ENCODE results near the gene CLEC16A. TPM values are rescaled to one million over a fixed set of nuclear protein-coding genes. Genes with fewer than 3 reads are reported as not detected.
"Not testable (repeated sequence)": the region's sequence is repeated elsewhere in the genome, so short reads cannot be mapped to it uniquely, and the experiment has no call there.

The CLEC16A gene
- total and polyA plus RNA-seq, 5 donors from 2014 or later, result 11.8 to 38.9 (median 12.3) TPM

- Histone ChIP-seq H3K4me3 (ENCODE audit: low read depth, low read length) (peak overlapping the region; percentile 7), H3K36me3 (ENCODE audit: control insufficient read depth, insufficient read depth, low read length) (peaks cover 2% of the 10 kb centered on the region), H3K4me1 (ENCODE audit: control insufficient read depth, insufficient read depth, low read length, poor library complexity, severe bottlenecking) (peaks cover 22% of the 10 kb centered on the region), H3K9me3 (ENCODE audit: control insufficient read depth in 2 of 2, low read length in 2 of 2) (no peaks in the 10 kb centered on the region), H3K27me3 (ENCODE audit: control insufficient read depth, insufficient read depth, low read length) (no peaks in the 10 kb centered on the region), H3K27ac (ENCODE audit: insufficient read depth, low read length, poor library complexity, severe bottlenecking) (no peak overlapping the region)
- peak overlapping the region; percentile 81 to 93 (median 91) for H3K27ac Mint-ChIP-seq
- H3K9me3 Mint-ChIP-seq, result no peaks in the 10 kb centered on the region
- H3K27me3 Mint-ChIP-seq, result no peaks in the 10 kb centered on the region
- DNase-seq (peak in 1 of 3 donors; percentile 79), ATAC-seq (ENCODE audit: low read depth in 2 of 2) (peak in 1 of 2 donors; percentile 35)
- H3K36me3 Mint-ChIP-seq, result peaks cover 21% of the 10 kb centered on the region
- H3K4me3 Mint-ChIP-seq, result peak overlapping the region in 1 of 4 donors; percentile 32
- H3K4me1 Mint-ChIP-seq, result peaks cover 23 to 44% (median 36%) of the 10 kb centered on the region in 4 donors
Measured at GRCh38 chr16:11100239-11100750, 155.9 kb downstream of the CLEC16A start.

- ATAC-seq (ENCODE audit: low read depth in 2 of 2) (no peak), DNase-seq (no peak)
- peak overlapping the region; percentile 10 to 50 (median 32) for H3K27ac Mint-ChIP-seq
- H3K36me3 Mint-ChIP-seq, result peaks cover 21% of the 10 kb centered on the region
- no peaks in the 10 kb centered on the region for H3K27me3 Mint-ChIP-seq
- H3K36me3 ChIP-seq (ENCODE audit: control insufficient read depth, insufficient read depth, low read length), result peaks cover 2% of the 10 kb centered on the region
- no peaks in the 10 kb centered on the region for H3K9me3 ChIP-seq (ENCODE audit: control insufficient read depth in 2 of 2, low read length in 2 of 2)
- H3K27ac ChIP-seq (ENCODE audit: insufficient read depth, low read length, poor library complexity, severe bottlenecking), result no peak overlapping the region
- peaks cover 26% of the 10 kb centered on the region for H3K4me1 ChIP-seq (ENCODE audit: control insufficient read depth, insufficient read depth, low read length, poor library complexity, severe bottlenecking)
- H3K4me3 Mint-ChIP-seq, result no peak overlapping the region
- H3K27me3 ChIP-seq (ENCODE audit: control insufficient read depth, insufficient read depth, low read length), result no peaks in the 10 kb centered on the region
- H3K4me3 ChIP-seq (ENCODE audit: low read depth, low read length), result no peak overlapping the region
- peaks cover 31 to 52% (median 42%) of the 10 kb centered on the region in 4 donors for H3K4me1 Mint-ChIP-seq
- no peaks in the 10 kb centered on the region for H3K9me3 Mint-ChIP-seq
Measured at GRCh38 chr16:11101283-11101682, 156.9 kb downstream of the CLEC16A start.

- no peak for ATAC-seq (ENCODE audit: low read depth in 2 of 2)
- Mint-ChIP-seq H3K4me3 (no peak overlapping the region), H3K9me3 (no peaks in the 10 kb centered on the region), H3K27ac (peak overlapping the region in 2 of 3 donors; percentile 32 to 41), H3K4me1 (peaks cover 31 to 48% (median 42%) of the 10 kb centered on the region in 4 donors), H3K36me3 (peaks cover 18% of the 10 kb centered on the region), H3K27me3 (no peaks in the 10 kb centered on the region)
- H3K4me3 ChIP-seq (ENCODE audit: low read depth, low read length), result no peak overlapping the region
- DNase-seq, result no peak
- H3K27me3 ChIP-seq (ENCODE audit: control insufficient read depth, insufficient read depth, low read length), result no peaks in the 10 kb centered on the region
- H3K4me1 ChIP-seq (ENCODE audit: control insufficient read depth, insufficient read depth, low read length, poor library complexity, severe bottlenecking), result peaks cover 26% of the 10 kb centered on the region
- no peaks in the 10 kb centered on the region for H3K9me3 ChIP-seq (ENCODE audit: control insufficient read depth in 2 of 2, low read length in 2 of 2)
- peaks cover 2% of the 10 kb centered on the region for H3K36me3 ChIP-seq (ENCODE audit: control insufficient read depth, insufficient read depth, low read length)
- no peak overlapping the region for H3K27ac ChIP-seq (ENCODE audit: insufficient read depth, low read length, poor library complexity, severe bottlenecking)
Measured at GRCh38 chr16:11101695-11102522, 157.5 kb downstream of the CLEC16A start.

GRCh38 chr16:11102523-11102898, 158.1 kb downstream of the CLEC16A start:
- Mint-ChIP-seq H3K27me3 (no peaks in the 10 kb centered on the region), H3K4me3 (no peak overlapping the region), H3K9me3 (no peaks in the 10 kb centered on the region), H3K36me3 (peaks cover 12% of the 10 kb centered on the region), H3K27ac (peak overlapping the region; percentile 41 to 53 (median 51)), H3K4me1 (peaks cover 31 to 48% (median 42%) of the 10 kb centered on the region in 4 donors)
- no peaks in the 10 kb centered on the region for H3K9me3 ChIP-seq (ENCODE audit: control insufficient read depth in 2 of 2, low read length in 2 of 2)
- peaks cover 26% of the 10 kb centered on the region for H3K4me1 ChIP-seq (ENCODE audit: control insufficient read depth, insufficient read depth, low read length, poor library complexity, severe bottlenecking)
- ATAC-seq (ENCODE audit: low read depth in 2 of 2) (no peak), DNase-seq (no peak)
- peaks cover 2% of the 10 kb centered on the region for H3K36me3 ChIP-seq (ENCODE audit: control insufficient read depth, insufficient read depth, low read length)
- no peaks in the 10 kb centered on the region for H3K27me3 ChIP-seq (ENCODE audit: control insufficient read depth, insufficient read depth, low read length)
- H3K27ac ChIP-seq (ENCODE audit: insufficient read depth, low read length, poor library complexity, severe bottlenecking), result no peak overlapping the region
- no peak overlapping the region for H3K4me3 ChIP-seq (ENCODE audit: low read depth, low read length)

- H3K9me3 ChIP-seq (ENCODE audit: control insufficient read depth in 2 of 2, low read length in 2 of 2); H3K36me3 Mint-ChIP-seq; H3K4me3 Mint-ChIP-seq; DNase-seq; H3K27me3 Mint-ChIP-seq; H3K27ac ChIP-seq (ENCODE audit: insufficient read depth, low read length, poor library complexity, severe bottlenecking); ATAC-seq (ENCODE audit: low read depth in 2 of 2); H3K27me3 ChIP-seq (ENCODE audit: control insufficient read depth, insufficient read depth, low read length); H3K4me3 ChIP-seq (ENCODE audit: low read depth, low read length); H3K36me3 ChIP-seq (ENCODE audit: control insufficient read depth, insufficient read depth, low read length); H3K9me3 Mint-ChIP-seq: not testable (repeated sequence)
- H3K27ac Mint-ChIP-seq, result peak overlapping the region in 2 of 3 donors; percentile 44 to 83
- peaks cover 26% of the 10 kb centered on the region for H3K4me1 ChIP-seq (ENCODE audit: control insufficient read depth, insufficient read depth, low read length, poor library complexity, severe bottlenecking)
- peaks cover 31 to 48% (median 42%) of the 10 kb centered on the region in 4 donors for H3K4me1 Mint-ChIP-seq
Measured at GRCh38 chr16:11103301-11103700, 158.9 kb downstream of the CLEC16A start.

- no peaks in the 10 kb centered on the region for H3K9me3 ChIP-seq (ENCODE audit: control insufficient read depth in 2 of 2, low read length in 2 of 2)
- Mint-ChIP-seq H3K4me3 (peak overlapping the region in 3 of 4 donors; percentile 45 to 69 (median 53)), H3K27me3 (no peaks in the 10 kb centered on the region), H3K27ac (peak overlapping the region; percentile 78 to 85 (median 84)), H3K4me1 (peaks cover 31 to 48% (median 42%) of the 10 kb centered on the region in 4 donors), H3K9me3 (no peaks in the 10 kb centered on the region), H3K36me3 (peaks cover 4% of the 10 kb centered on the region)
- H3K27ac ChIP-seq (ENCODE audit: insufficient read depth, low read length, poor library complexity, severe bottlenecking), result peak overlapping the region; percentile 5
- ATAC-seq (ENCODE audit: low read depth in 2 of 2) (no peak), DNase-seq (no peak)
- peaks cover 26% of the 10 kb centered on the region for H3K4me1 ChIP-seq (ENCODE audit: control insufficient read depth, insufficient read depth, low read length, poor library complexity, severe bottlenecking)
- H3K36me3 ChIP-seq (ENCODE audit: control insufficient read depth, insufficient read depth, low read length), result no peaks in the 10 kb centered on the region
- H3K4me3 ChIP-seq (ENCODE audit: low read depth, low read length), result peak overlapping the region; percentile 59
- no peaks in the 10 kb centered on the region for H3K27me3 ChIP-seq (ENCODE audit: control insufficient read depth, insufficient read depth, low read length)
Measured at GRCh38 chr16:11104168-11105037, 160.0 kb downstream of the CLEC16A start.

- peaks cover 25 to 39% (median 33%) of the 10 kb centered on the region in 4 donors for H3K4me1 Mint-ChIP-seq
- peak overlapping the region; percentile 45 to 69 (median 54) for H3K4me3 Mint-ChIP-seq
- H3K4me1 ChIP-seq (ENCODE audit: control insufficient read depth, insufficient read depth, low read length, poor library complexity, severe bottlenecking), result peaks cover 20% of the 10 kb centered on the region
- H3K4me3 ChIP-seq (ENCODE audit: low read depth, low read length), result peak overlapping the region; percentile 59
- H3K9me3 ChIP-seq (ENCODE audit: control insufficient read depth in 2 of 2, low read length in 2 of 2), result no peaks in the 10 kb centered on the region
- peaks cover under 1% of the 10 kb centered on the region for H3K36me3 Mint-ChIP-seq
- no peaks in the 10 kb centered on the region for H3K27me3 Mint-ChIP-seq
- H3K27ac ChIP-seq (ENCODE audit: insufficient read depth, low read length, poor library complexity, severe bottlenecking), result peak overlapping the region; percentile 5
- ATAC-seq (ENCODE audit: low read depth in 2 of 2) (peak; percentile 80 to 81), DNase-seq (peak in 1 of 3 donors; percentile 93)
- H3K9me3 Mint-ChIP-seq, result peaks cover 0 to 1% (median 0%) of the 10 kb centered on the region in 7 donors
- H3K27me3 ChIP-seq (ENCODE audit: control insufficient read depth, insufficient read depth, low read length), result no peaks in the 10 kb centered on the region
- H3K36me3 ChIP-seq (ENCODE audit: control insufficient read depth, insufficient read depth, low read length), result no peaks in the 10 kb centered on the region
- H3K27ac Mint-ChIP-seq, result peak overlapping the region; percentile 78 to 85 (median 84)
Measured at GRCh38 chr16:11105038-11105903, 160.9 kb downstream of the CLEC16A start.
